Stimulated activated CD4-positive, alpha-beta T cell treated with anti-CD3 and anti-CD28 coated beads, Interleukin-2, amount 100 ng/mL, for 48 hours (primary cell): ENCODE measurements around the gene VPREB1.
A peak's percentile ranks its signal among the peaks of the same experiment; 100 is the strongest.
"Not testable (repeated sequence)": the region's sequence is repeated elsewhere in the genome, so short reads cannot be mapped to it uniquely, and the experiment has no call there.

Source experiments
- DNase-seq, 2 donors: peaks; one replicate each; pipeline ENCODE4 v3.0.0-alpha.2; 2020

VPREB1 gene

GRCh38 chr22:22246706-22247105 lies 2.1 kb downstream of the VPREB1 start:
- no peak for DNase-seq

- no peak for DNase-seq
Measured at GRCh38 chr22:22248878-22249277, 4.3 kb downstream of the VPREB1 start.

- not testable (repeated sequence) for DNase-seq
Measured at GRCh38 chr22:22250651-22251050, 6.1 kb downstream of the VPREB1 start.

GRCh38 chr22:22256133-22256532 lies 11.5 kb downstream of the VPREB1 start:
- DNase-seq: not testable (repeated sequence)

- not testable (repeated sequence) for DNase-seq
Measured at GRCh38 chr22:22258597-22259415, 14.2 kb downstream of the VPREB1 start.

- DNase-seq: not testable (repeated sequence)
Measured at GRCh38 chr22:22260169-22260568, 15.6 kb downstream of the VPREB1 start.

- not testable (repeated sequence) for DNase-seq
Measured at GRCh38 chr22:22260586-22260985, 16.0 kb downstream of the VPREB1 start.

- DNase-seq: peak in 1 of 2 donors; percentile 7
Measured at GRCh38 chr22:22262332-22263074, 17.9 kb downstream of the VPREB1 start.

- not testable (repeated sequence) for DNase-seq
Measured at GRCh38 chr22:22263823-22264222, 19.2 kb downstream of the VPREB1 start.

- not testable (repeated sequence) for DNase-seq
Measured at GRCh38 chr22:22270036-22270676, 25.6 kb downstream of the VPREB1 start.

GRCh38 chr22:22277423-22277822 lies 32.8 kb downstream of the VPREB1 start:
- not testable (repeated sequence) for DNase-seq

GRCh38 chr22:22284962-22285756 lies 40.6 kb downstream of the VPREB1 start:
- DNase-seq: not testable (repeated sequence)

GRCh38 chr22:22286390-22287105 lies 42.0 kb downstream of the VPREB1 start:
- not testable (repeated sequence) for DNase-seq

- DNase-seq: not testable (repeated sequence)
Measured at GRCh38 chr22:22287106-22287626, 42.6 kb downstream of the VPREB1 start.

- not testable (repeated sequence) for DNase-seq
Measured at GRCh38 chr22:22289666-22290065, 45.1 kb downstream of the VPREB1 start.

GRCh38 chr22:22291129-22291806 lies 46.7 kb downstream of the VPREB1 start:
- not testable (repeated sequence) for DNase-seq

- DNase-seq: not testable (repeated sequence)
Measured at GRCh38 chr22:22292656-22293055, 48.1 kb downstream of the VPREB1 start.

- DNase-seq: not testable (repeated sequence)
Measured at GRCh38 chr22:22293436-22293835, 48.9 kb downstream of the VPREB1 start.

- not testable (repeated sequence) for DNase-seq
Measured at GRCh38 chr22:22294641-22295040, 50.1 kb downstream of the VPREB1 start.
